NCI-H82 treated with DMSO at 0.1 percent for 48 hours (cell line): ENCODE results near the gene ASTN1.
A peak's percentile ranks its signal among the peaks of the same experiment; 100 is the strongest.

Experiments used
- DNase-seq: peaks from one replicate; lab custom pipeline; 2025; ENCODE audit not compliant: unreplicated experiment; lab: John Stamatoyannopoulos, UW

The ASTN1 gene

DNA sequence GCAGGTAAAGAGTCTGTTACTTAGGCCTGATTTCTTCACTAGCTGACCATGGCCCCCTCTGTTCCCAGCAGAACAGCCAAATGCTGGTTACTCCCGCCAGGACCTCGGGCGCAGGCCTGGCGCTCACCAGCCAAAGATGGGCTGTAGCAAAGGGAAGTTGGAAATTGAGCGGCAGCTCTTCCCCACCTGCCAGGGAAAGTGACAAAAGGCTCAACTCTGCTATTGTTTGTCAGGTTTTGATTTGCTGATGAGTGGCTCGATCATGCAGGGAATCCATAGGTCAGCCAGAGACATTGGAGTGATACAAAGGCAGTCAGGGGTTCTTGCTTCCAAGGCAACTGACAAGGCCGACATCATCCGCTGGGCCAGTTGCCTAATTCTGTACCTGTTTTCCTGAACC, 120.1 kb downstream of the ASTN1 start:
- no peak for DNase-seq

DNA sequence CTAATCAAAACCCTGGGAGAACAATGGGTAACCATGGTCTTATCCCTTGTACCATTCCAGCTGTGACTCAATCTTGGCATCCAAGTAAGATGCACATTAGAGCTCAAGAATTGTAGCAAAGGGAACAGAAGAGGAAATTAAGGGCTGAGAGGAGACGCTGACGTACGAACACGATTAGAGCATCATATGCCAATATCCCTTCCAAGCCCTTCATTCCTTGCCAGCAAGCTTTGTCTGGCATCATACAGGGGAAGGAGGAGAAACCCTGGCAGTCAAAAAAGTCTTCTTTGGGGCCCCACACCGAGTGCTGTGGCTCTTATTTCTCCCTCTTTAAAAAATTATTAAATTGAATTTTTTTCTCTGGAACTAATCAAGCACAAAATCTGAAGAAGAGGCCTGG, 120.9 kb downstream of the ASTN1 start:
- no peak for DNase-seq

DNA sequence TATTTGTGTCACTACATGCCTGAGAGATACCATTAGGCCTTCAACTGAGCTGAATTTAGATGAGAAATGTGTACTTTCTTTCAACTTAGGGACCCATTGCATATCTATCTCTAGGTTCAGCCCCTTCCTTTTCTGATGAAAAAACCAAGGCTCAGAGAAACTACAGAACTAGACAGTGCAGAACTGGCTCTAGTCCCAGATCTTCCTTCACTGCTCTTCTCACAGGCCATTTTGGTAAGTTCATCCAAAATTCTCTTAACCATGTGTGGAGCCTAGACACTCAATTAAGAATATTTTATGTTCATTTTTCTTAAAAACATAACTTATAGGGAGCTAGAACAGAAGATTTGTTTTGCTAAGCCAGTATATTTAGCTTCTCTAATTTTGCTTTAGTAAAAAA, 128.9 kb downstream of the ASTN1 start:
- no peak for DNase-seq

DNA sequence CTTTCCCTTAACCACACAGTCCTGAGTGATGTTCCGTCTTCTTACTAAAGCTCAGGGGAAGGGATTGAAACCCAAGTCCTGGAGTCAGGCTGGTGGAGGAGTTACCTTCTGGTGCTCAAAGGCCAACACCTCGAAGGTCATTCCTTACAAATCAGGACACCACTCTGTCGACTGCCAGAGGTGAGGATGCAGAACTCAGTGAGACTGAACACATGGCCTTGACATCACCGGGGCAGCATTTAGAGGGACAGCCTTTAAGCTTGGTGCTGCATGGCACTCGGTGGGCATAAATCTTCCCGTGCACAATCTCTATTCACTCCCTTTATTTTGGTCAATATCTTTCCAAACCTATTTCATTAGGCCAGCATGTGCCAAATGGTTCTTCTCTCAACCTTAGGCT, 130.9 kb downstream of the ASTN1 start:
- no peak for DNase-seq

DNA sequence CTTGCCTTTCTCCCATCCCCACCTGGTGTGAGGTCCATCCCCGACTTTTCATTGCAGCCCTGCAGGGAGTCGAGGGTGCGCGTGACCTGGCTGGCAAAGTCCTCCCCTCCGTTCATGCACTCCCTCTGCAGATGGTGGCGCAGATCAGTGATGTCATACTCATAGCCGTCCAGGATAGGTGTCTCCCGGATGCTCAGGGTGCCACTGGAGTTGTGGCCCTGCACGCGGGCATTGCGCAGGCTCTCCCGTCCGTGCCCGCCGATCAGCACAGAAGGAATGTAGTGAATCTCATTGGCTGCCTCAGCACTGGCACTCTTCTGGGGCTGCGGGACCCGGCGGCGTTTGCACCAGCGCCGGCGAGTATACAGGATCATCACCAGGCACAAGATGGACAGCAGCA, 132.1 kb downstream of the ASTN1 start:
- DNase-seq: no peak

DNA sequence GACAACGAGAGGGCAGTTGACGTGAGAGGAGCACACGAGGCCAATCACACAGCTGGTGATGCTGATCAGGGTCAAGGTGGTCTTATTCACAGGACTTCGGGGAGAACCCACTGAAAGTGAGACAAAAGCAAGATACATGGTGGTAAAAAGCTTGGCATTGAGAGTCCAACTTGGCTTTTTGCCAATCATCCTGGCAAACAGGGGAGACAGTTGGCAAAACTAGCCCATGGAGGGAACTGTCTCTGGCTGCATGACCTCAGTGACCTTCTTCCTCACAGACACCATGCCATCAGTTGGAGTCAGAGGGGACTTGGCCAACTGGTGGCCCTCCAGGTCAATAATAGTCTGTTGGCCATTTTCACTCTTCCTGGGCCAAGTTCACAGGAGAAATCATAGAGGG, 139.9 kb downstream of the ASTN1 start:
- DNase-seq: no peak

DNA sequence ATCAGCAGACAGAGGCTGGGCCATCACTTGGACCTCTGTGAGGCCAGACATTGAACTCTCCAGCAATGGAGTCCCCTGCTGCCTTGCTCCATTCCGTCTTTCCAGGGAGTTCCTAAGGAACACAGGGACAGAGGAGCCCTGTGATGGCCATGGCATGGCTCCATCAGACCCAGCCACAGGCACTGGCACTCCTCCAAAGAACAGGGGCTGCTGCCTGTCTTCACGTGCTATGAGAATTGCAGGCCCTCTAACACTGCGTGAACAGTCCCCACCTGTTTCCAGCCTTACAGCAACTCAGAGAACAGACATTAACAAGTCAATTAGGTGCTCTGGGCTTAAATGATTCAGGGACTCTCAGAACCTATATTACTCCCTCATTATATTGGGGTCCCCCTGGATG, 140.8 kb downstream of the ASTN1 start:
- DNase-seq: no peak

DNA sequence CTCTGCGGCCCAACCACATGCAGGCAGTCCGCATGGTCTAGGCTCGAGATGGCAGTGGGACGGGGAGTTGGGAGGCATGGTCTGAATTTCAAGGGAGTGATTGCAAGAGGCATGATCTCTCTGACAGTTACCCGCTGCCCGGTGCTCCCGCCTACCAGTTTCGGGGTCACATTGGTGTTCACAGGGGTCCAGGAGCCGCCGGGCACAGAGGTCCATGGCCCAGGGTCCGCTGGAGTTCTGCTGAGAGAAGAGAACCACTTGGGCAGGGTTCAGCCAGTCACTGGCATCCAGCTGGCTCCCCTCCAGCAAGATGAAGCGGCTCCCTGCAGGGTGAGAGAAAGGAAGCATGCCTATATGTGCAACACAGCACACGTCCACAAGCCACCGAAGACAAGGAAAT, 141.3 kb downstream of the ASTN1 start:
- no peak for DNase-seq

DNA sequence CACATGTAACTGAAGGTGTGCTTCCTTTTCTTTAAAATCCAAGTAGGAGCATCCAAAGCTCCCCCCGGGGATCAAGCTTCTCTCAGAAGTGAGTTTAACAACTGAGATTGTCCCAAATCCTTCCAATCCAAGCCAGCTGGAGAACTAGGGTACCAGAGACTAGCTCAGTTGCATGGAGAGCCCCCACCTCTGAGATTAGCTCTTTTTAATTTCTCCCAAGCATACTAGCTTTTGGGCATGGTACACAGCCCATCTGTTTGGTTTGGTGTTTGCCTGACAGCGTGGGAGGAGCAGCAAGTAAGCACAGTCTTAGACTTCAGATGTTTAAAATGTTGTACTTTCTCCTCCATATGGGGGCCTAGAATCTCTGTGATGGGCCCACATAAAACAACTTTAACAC, 142.8 kb downstream of the ASTN1 start:
- peak; percentile 44 for DNase-seq

DNA sequence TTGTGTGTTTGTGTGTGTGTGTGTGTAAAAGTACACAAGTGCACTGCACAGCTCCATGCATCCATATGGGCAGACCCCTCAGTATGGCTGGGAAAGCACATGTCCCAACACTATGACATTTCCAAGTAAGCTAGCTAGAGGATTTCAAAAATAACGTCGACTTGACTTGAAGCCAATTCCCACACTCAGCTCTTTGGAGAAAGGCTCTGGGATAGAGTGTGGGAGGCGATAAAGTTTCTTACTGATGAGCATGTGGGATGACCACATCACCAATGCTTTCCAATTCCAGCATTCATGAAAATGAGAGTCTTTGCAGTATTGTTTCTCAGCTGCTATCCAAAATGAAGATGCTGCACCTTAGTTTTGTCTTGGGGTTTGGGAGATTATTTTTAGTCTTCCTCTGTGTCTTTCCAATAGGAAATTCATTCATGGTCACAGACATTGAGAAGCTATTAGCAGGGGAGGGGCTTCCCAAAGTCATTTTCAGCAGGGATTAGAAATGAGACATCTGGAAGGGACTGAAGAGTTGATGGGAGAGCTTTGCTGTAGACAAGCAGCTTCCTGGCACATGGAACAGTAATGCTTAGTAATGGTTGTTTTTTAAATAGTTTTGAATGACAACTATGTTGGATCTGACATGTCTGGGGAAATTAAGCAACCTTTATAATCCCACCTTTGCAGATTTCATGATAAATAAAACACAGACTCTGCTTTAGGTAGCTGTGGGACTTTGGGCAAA, 143.5 kb downstream of the ASTN1 start:
- peak; percentile 76 for DNase-seq

DNA sequence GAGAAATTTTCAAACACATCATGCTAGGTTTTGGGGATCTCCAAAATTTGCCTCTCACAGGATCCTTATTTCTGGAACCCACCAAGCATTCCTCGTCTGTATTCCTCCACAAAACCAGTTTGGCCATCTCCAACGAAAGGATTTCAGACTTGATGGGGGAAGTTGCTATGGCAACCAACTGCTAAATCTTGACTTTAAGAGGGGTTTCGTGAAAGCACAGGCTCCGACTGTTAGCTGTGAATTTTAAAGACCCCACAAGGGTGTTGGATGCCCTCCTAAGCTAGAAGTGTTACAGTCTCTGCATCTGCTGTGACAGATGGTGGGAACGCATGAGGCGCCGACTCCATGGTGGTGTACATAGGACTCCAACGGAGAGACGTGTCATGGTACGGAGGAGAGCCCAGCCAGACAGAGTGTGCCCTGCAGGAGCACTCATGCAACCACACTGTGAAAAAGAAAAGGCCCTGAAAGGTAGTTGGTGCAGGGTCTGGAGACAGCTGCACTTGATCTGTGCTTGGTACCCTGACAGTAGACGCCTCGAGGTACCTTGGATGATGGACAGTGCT, 147.1 kb downstream of the ASTN1 start:
- no peak for DNase-seq

DNA sequence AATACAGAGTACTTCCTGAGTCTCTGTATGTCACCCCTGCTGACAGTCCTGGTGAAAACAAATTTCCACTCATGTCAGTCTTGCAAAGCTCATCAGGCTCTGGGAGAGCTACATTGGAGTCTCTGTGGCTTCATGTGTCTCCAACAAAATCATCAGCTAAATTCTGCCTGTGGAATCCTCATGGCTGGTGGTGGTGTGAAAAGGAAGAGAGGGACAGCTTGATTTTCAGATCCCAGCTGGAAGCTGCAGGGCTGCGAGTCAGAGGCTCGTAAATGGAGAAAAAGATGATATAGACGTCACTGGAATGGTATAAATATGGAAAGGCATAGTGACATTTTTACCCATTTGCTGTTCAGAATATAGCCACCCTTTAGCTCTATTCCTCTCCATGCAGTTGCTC, 150.2 kb downstream of the ASTN1 start:
- DNase-seq: no peak

DNA sequence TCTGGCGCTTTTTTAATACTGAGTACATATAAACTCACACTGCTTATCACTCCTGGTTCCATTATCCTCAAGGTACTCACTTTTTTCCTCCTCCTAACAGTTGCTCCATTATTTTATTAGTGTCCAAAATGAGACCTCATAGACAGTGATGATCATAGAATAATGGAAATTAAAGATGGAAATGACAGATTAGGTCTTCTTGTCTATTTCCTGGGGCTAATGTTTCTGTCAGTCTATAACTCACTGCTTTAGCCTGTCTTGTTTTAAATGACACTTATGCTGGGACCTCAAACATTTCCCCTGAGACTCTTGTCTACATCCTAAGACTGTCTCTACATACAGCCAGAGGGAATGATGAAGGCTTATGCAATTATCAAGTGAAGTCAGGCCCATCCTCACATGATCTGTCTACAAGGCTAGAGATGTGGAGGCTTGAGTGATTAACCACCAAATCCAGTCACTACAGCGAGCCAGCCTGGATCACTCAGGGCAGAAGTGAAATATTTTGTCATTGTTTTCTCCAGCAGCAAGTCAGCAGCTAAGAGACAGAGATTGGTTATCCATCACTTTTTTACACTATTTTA, 152.1 kb downstream of the ASTN1 start:
- no peak for DNase-seq

DNA sequence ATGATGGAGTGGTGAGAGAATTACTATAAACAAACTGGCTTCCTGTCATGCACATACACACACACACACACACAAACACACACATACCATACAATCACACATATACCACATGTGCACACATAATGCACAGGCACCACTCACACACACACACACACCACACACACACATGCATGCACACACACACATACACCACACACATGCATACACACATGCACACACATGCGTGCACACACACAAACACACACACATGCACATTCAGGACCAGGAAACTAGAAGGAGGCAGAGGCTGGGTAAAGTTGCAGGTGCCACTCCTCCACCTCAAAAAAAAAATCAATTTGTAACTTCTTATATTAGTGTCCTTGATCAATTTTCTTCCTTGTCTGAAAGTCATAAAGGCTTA, 153.0 kb downstream of the ASTN1 start:
- no peak for DNase-seq

DNA sequence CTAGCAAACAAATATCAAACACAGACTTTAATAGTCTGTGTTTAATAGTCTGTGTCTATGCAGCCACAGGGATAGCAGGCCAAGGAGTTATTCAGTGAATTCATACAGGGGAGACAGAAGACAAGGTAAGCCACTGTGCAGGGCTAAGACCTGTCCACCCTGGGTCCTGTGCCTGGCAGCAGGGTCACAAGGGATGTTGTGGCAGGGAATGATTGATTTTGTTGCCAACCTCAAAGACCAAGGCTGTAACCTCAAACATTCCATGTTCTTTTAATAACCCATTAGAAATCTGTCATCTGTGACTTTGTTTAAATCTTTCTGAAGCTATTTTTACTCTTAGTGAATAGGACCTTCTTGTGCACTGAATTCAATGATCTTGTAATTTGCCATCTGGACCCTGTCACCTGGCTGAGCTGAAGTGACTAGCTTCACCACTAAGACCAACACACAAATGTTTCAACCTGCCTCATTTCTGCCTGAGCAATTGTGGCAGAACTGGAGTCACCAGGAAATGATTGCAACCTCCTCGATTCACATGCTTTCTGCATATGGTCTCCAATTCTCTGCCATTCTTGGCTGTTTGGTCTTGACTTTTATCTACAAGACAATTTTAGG, 154.2 kb downstream of the ASTN1 start:
- DNase-seq: no peak

DNA sequence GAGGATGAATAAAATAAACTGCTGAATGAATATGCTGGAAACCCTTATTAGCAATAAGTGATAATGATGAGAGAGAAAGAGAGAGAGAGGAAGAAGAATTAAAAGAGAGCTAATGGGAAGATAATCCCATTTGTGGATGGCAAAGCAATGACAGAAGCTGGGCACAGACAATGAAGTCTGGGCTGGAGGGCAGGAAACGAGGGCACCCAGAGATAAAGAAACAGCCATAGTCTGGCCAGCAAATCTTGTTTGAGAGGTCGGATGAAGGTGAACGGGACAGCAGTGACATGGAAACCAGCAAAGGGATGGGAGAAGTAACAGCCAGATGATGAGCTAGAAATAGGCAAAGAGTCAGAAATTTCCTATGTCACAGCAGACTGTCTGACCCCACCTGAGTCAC, 155.9 kb downstream of the ASTN1 start:
- no peak for DNase-seq

DNA sequence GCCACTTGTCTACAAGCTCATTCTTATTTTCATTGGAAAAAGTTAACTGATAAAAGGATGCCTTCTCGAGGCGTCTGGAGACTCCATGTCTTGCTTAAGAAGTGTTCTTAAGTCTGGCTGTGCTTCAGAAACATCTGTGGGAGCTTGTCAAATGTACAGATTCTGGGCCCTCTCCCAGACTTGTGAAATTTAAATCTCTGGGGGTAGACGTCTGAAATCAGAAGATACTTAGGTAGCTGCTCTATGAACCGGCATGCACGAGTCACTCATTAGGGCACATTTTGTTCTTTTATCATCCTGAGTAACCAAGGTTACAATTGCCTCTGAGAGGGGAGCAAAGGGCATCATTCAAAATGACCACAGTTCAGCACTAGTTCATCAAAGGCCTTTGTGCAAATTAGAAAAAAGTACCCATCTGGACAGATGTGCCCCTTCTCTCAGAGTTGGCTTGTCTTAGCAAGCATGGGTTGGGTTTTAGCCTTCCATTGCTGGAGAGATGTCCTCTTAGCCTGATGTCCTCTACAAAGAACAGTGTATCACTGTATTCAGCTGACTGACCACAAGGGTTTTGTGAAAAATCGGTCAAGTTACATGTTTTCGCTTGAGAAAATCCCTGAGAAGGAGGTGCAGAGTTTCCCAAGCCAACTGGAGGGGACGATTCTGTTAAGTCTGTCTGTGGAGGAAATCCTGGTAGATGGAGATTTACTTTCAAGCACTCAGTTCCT, 156.9 kb downstream of the ASTN1 start:
- no peak for DNase-seq

DNA sequence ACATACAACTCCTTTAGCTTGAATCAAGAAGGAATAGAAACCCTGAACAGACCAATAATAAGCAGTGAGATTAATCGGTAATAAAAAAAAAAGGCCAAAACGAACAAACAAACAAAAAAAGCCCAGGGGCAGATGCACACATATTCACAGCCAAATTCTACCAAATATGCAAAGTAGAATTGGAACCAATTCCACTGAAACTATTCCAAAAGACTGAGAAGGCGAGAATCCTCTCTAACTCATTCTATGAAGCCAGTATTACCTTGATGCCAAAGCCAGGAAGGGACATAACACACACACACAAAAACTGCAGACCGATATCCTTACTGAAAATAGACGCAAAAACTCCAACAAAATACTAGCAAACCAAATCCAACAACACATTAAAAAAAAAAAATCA, 161.6 kb downstream of the ASTN1 start:
- DNase-seq: no peak

DNA sequence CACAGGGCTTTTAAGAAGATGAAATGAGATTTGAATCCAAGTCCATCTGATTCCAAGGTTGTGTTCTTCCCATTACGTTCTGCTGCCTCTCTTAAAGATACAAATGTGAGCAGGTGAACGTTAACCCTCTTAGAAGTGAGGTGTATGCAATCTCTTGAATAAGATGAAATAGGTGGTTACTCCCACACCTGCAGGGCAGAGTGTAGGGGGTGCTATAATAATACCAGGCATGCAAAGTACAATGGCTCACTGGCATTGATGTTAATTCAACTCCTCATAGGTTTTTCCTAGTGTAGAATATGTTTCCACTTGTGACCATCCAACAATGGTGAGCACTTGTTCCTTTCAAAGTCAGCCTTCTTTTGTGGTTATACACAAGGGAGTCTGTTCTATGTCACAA, 163.0 kb downstream of the ASTN1 start:
- no peak for DNase-seq

DNA sequence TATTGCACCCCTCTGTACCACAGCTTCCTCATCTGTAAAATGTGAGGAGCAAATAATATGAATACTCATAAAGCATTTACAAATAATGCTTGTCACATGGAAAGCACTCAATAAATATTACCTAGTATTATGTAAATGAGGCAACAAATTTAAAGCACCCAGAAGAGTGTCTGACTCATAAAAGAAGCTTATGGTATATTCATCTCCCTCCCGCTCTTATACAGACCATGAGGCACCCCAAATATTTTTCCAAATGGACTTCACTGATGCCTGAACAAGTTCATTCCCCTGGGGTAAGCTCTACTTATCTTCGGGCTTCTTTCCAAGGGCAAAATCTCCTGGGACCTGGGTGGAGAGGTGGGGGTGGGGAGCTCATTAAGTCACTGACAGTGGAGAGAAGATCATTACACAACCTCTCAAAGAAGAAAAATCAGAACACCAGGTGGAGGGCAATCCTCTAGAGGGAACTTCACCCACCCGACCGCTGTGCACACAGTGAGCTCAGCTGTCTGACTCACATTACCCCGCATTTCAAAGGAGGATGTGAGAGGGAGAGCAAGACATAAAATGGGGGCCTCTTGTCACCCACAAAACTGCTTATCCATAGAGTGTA, 166.2 kb downstream of the ASTN1 start:
- peak; percentile 88 for DNase-seq

DNA sequence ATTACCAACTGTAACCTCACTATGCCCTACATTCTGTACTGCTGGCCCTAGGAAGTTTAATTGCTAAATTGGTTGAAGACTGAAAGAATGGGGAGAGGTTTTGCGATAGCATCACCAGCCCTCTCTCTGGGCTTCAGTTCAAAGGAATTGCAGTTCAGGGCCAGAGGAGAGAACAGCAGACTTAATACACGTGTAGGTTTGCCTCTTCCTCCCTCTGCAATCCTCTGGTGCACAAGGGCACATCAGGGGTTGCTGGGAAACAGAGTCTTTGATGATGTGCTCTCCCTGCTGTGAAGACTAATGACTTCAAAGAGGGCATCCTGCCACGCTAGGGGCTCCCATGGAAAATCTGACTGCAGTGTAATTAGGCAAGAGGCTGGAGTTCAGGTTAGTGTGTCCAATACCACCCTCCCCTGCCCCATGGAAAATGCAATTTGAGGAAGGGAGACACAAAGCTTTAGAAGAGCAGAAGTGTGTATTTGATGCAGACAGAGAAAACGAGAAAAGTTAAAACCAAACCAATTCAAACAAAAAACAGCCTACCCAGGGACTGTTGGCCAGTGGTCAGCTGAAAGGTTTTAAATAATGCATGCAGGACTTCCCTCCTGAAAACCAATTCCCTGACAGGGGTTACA, 167.9 kb downstream of the ASTN1 start:
- DNase-seq: no peak
